Lung (tissue), 12 donors: ENCODE measurements around the gene IQGAP2. TPM values are rescaled to one million over a fixed set of nuclear protein-coding genes. Genes with fewer than 3 reads are reported as not detected.
A peak's percentile ranks its signal among the peaks of the same experiment; 100 is the strongest.

Experiments
- ATAC-seq: fragments of 200-7000 bp; cut with Tn5 transposase; one replicate; pipeline ENCODE4 v1.9.1; 2020; ENCODE audit warnings: moderate number of reproducible peaks; ENCODE audit not compliant: insufficient read depth, low FRiP score
- DNase-seq, 3 donors: peaks; one replicate each; pipeline ENCODE4 v3.0.0-alpha.2; 2013 to 2017
- H3K27ac ChIP-seq, 2 donors: one replicate each; pipeline ENCODE4 v1.5.1; 2013; ENCODE audit warnings: mild to moderate bottlenecking in 2 of 2, moderate library complexity in 2 of 2, control low read depth in 1 of 2, inconsistent platforms in 1 of 2, low read depth in 1 of 2, low read length in 1 of 2
- H3K27me3 ChIP-seq, 3 donors: one replicate each; pipeline ENCODE4 v1.5.1; 2013; ENCODE audit warnings: low read length in 2 of 3; ENCODE audit not compliant: control insufficient read depth in 3 of 3, insufficient read depth in 3 of 3
- H3K36me3 ChIP-seq, 4 donors: one replicate each; pipeline ENCODE4 v1.5.1; 2013; ENCODE audit warnings: low read length in 4 of 4, mild to moderate bottlenecking in 1 of 4, moderate library complexity in 1 of 4; ENCODE audit not compliant: control insufficient read depth in 4 of 4, insufficient read depth in 4 of 4
- H3K4me1 ChIP-seq, 5 donors: one replicate each; pipeline ENCODE4 v1.5.1; 2013; ENCODE audit warnings: low read length in 5 of 5, mild to moderate bottlenecking in 2 of 5, moderate library complexity in 1 of 5; ENCODE audit not compliant: control insufficient read depth in 5 of 5, insufficient read depth in 5 of 5
- H3K4me3 ChIP-seq: one replicate; pipeline ENCODE4 v1.5.1; 2013; ENCODE audit warnings: mild to moderate bottlenecking, control low read depth, moderate library complexity
- H3K9ac ChIP-seq, 2 donors: one replicate each; pipeline ENCODE4 v1.5.1; 2013; ENCODE audit warnings: low read length in 2 of 2, control low read depth in 1 of 2; ENCODE audit not compliant: insufficient read depth in 1 of 2
- H3K9me3 ChIP-seq, 4 donors: one replicate each; pipeline ENCODE4 v1.5.1; 2013; ENCODE audit warnings: low read length in 3 of 4, mild to moderate bottlenecking in 1 of 4, moderate library complexity in 1 of 4; ENCODE audit not compliant: control insufficient read depth in 4 of 4, insufficient read depth in 3 of 4
- CTCF ChIP-seq: IDR thresholded peaks from 2 replicates; pipeline ENCODE4 v1.5.1; 2012; ENCODE audit warnings: mild to moderate bottlenecking; ENCODE audit errors: control extremely low read depth, extremely low read depth
- WGBS, 2 donors: extraction: QIAGEN DNeasy Blood & Tissue Kit; methylation state at CpG; one replicate each; pipeline ENCODE4 v1.1.7; 2013; 5-methylcytosine and 5-hydroxymethylcytosine counted together
- polyA plus RNA-seq, 2 donors: library from polyadenylated mRNA; stranded (reverse); fragments of 200-250 nt; gene quantifications; one replicate each; pipeline ENCODE4 v1.2.1, GENCODE V29; 2013
- total RNA-seq, 2 donors: library from RNA; depleted of rRNA in 1 of 2; stranded (reverse); fragments of >200 nt in 1 of 2; gene quantifications; one replicate each; pipeline ENCODE4 v1.2.1, GENCODE V29; 2014 to 2021
- donor health status: control.
- donor health status: control.
- donor health status: Bipolar disorder and iron deficiency.
- donor health status: healthy.
- donor health status: DM: yes; HTN: yes; CAD: no.

IQGAP2 gene
- total and polyA plus RNA-seq, 4 donors, result 6.0 to 33.6 (median 13.7) TPM

DNA sequence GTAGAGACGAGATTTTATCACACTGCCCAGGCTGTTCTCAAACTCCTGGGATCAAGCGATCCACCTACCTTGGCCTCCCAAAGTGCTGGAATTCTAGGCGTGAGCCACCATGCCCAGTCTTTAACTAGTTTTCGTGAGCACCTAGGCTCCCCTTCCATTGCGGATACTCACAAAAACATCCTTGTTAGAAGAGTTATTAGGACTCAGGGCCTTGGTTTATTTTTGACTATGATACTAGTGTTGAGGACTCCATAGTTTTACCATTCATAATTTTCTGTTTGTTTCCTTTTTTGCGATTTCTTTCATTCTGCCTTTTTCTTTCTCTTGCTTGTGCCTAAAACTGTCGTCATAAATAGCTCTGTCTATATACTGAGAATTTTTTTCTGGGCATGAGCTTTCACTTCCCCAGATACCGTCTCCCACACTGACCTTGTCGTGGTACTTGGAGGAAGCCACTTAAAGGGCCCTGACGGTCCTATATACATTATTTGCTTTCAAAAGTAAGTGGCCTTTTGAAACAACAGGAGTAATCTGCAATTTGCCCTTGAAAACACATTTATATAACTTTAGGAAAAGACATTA is 318.0 kb downstream of the IQGAP2 start:
- Histone ChIP-seq H3K9ac (peak overlapping the region in 1 of 2 donors; percentile 42), H3K27me3 (no peaks in the 10 kb centered on the region), H3K27ac (no peak overlapping the region), H3K36me3 (peaks cover 0 to 3% (median 0%) of the 10 kb centered on the region in 4 donors), H3K4me1 (peaks cover 0 to 30% (median 8%) of the 10 kb centered on the region in 5 donors), H3K9me3 (no peaks in the 10 kb centered on the region), H3K4me3 (no peak overlapping the region)
- TF ChIP-seq CTCF, result no peak
- ATAC-seq, result no peak
- peak in 1 of 3 donors; percentile 26 for DNase-seq
- 48 to 53% methylated on average over 10 of the region's 10 CpGs for WGBS, 2 donors

DNA sequence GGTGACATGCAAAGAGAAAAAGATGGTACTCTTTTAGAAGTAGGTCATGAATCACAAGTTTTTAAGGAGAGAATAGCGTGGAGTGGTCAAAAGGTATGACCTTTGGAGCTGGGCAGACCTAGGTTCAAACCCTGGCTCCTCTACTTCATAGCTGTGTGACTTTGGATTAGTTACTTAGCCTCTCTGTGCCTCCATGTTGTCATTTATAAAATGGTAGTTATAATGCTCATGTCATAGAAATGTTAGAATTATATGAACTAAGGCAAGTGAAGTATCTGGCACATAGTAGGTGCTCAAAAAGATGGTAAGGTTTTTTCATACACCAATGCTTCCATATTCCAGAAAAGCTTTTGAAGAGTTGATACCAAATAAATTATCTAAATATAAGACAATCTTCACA is 320.2 kb downstream of the IQGAP2 start:
- Histone ChIP-seq H3K27me3 (no peaks in the 10 kb centered on the region), H3K4me1 (peaks cover 0 to 16% (median 2%) of the 10 kb centered on the region in 5 donors), H3K4me3 (no peak overlapping the region), H3K9ac (no peak overlapping the region), H3K36me3 (peaks cover 0 to 13% (median 2%) of the 10 kb centered on the region in 4 donors), H3K27ac (no peak overlapping the region), H3K9me3 (peaks cover 0 to 6% (median under 1%) of the 10 kb centered on the region in 4 donors)
- no peak for DNase-seq
- TF ChIP-seq CTCF, result no peak
- ATAC-seq, result no peak
- 92 to 100% methylated on average over 1 of the region's 1 CpG for WGBS, 2 donors

DNA sequence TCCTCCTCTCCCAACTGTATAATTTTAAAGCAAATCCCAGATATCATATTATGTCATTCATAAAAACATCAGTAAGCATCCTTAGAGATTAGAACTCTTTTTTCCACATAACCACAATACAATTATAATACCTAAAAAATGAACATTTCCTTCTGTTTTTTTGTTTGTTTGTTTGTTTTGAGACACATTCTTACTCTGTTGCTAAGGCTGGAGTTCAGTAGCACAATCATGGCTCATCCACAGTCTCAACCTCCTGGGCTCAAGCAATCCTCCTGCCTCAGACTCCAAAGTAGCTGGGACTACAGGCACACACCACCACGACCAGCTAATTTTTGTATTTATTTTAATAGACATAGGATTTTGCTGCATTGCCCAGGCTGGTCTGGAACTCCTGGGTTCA is 320.8 kb downstream of the IQGAP2 start:
- ATAC-seq, result no peak
- Histone ChIP-seq H3K27me3 (no peaks in the 10 kb centered on the region), H3K4me3 (no peak overlapping the region), H3K36me3 (peaks cover 0 to 15% (median 2%) of the 10 kb centered on the region in 4 donors), H3K27ac (no peak overlapping the region), H3K9ac (no peak overlapping the region), H3K9me3 (peaks cover 0 to 7% (median 2%) of the 10 kb centered on the region in 4 donors), H3K4me1 (peaks cover 0 to 10% (median 0%) of the 10 kb centered on the region in 5 donors)
- WGBS, 2 donors, result 76 to 77% methylated on average over 1 of the region's 1 CpG
- TF ChIP-seq CTCF, result no peak
- DNase-seq, result no peak
